GM19099 (cell line): ENCODE results near the gene TMEM150B.

ENCODE experiments used
- POLR2A ChIP-seq: IDR thresholded peaks from 3 replicates; pipeline ENCODE4 v1.6.1; 2011; ENCODE audit warnings: low read depth; ENCODE audit not compliant: insufficient read length; ENCODE audit errors: extremely low read depth

Gene TMEM150B, protein sequence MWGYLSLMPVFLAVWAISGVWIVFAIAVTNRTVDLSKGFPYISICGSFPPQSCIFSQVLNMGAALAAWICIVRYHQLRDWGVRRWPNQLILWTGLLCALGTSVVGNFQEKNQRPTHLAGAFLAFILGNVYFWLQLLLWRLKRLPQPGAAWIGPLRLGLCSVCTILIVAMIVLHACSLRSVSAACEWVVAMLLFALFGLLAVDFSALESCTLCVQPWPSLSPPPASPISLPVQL

DNA sequence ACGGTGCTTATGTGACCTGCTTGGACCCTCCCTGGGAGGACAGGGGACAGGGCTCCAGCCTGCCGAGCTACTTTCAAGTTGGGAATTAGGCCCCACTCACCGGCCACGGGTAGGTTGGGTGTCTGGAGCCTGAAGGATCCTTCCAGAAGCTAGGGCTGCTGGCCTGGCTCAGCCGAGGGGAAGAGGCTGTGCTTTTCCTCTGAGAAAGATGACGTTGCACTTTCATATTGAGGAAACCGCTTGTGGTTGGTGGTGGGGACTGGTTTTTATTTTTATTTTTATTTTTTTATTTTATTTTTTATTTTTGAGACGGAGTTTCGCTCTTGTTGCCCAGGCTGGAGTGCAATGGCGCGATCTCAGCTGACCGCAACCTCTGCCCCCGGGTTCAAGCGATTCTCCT is at the start of gene TMEM150B:
Gene TMEM150B (minus strand): TSS at position 170 of the 400 bp plus-strand sequence. CDS start 4,305 bp downstream, outside the sequence.
- TF ChIP-seq POLR2A = no peak

DNA sequence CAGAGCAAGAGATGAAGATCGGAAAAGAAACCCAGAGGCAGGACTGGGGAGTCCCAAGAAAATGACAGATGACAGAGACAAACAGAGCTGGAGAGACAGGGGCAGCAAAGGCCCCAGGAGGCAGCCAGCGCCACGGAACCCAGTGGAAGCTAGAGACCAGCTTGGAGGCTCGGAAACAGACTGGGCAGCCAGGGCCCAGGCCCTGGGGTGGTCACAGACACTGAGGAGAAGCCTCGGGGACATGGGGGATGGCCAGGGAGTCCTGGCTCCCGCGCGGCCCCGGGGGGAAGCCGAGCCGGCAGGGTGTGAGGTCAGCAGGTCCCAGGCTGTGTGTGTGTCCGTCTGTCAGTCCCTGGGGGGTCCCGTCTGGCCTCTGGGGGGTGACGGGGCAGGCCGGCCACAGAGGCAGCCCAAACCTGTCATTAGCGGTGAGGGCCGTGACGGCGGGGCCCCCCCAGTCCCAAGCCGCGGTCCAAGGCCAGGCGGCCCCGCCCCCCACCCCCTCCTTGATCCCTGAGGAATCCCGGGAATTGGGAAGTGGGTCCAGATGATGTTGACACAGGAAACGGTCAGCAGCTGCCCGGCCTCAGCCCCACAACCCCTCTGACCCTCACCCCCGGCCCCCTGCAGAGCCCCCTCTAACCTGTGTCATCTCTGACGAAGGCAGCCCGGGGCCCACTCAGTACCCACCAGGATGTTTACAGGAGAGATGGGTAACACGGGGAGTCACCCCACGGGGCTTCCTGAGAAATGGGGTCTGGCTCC is 49.0 kb upstream of the TMEM150B start:
- no peak for TF ChIP-seq POLR2A

DNA sequence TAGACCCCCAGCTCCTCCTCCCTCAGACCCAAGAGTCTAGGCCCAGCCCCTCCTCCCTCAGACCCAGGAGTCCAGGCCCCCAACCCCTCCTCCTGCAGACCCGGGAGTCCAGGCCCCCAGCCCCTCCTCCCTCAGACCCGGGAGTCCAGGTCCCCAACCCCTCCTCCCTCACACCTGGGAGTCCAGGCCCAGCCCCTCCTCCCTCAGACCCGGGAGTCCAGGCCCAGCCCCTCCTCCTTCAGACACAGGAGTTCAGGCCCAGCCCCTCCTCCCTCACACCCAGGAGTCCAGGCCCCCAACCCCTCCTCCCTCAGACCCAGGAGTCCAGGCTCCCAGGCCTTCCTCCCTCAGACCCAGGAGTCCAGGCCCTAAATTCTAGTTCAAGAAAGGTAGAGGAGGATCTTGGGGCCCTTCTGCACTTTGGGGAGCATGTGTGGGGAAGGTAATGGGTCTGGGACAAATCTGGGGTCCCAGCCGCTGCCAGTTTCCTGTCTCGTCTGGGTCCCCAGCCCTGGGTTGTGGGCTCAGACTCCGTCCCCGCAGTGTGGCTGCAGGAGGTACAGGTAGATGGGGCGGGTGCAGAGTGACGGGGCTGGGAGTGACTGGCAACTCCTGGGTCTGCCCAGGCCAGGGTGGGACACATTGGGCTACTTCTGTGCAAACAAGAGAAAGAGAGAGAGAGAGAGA is 48.3 kb upstream of the TMEM150B start:
- no peak for TF ChIP-seq POLR2A

DNA sequence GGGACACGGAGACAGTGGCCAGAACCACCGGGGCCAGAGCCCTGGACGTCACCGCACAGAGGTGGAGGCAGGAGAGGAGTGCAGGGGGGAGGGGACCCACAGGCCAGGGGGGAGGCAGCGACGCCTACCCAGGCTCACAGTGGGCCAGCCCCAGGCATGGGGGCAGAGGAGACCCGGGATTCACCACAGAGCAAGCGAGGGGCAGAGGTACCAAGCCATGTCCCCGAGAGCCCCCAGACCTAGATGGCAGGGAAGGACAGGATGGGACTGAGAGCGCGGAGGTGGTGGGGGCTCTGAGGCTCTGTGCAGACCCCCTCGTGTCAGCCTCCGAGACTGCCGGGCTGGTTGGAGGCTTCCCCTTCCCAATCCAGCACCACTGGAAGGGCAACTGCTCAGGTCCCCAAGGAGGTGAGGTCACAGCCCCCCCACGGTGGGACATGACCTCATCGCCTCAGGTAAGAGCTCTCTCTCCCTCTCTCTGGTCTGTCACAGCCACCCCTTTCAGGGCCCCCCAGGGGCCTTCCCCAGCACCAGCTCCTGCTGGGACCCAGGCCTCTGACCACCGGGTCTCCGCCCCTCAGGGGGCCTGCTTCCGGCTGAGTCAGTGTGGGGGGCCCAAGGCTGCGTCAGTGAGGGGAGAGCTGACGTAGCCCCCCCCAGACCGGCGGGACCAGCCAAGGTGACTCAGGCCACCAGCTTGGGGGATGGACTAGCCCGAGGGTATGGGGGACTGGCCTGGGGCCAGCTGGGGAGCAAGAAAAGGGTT is 47.4 kb upstream of the TMEM150B start:
- TF ChIP-seq POLR2A = no peak

DNA sequence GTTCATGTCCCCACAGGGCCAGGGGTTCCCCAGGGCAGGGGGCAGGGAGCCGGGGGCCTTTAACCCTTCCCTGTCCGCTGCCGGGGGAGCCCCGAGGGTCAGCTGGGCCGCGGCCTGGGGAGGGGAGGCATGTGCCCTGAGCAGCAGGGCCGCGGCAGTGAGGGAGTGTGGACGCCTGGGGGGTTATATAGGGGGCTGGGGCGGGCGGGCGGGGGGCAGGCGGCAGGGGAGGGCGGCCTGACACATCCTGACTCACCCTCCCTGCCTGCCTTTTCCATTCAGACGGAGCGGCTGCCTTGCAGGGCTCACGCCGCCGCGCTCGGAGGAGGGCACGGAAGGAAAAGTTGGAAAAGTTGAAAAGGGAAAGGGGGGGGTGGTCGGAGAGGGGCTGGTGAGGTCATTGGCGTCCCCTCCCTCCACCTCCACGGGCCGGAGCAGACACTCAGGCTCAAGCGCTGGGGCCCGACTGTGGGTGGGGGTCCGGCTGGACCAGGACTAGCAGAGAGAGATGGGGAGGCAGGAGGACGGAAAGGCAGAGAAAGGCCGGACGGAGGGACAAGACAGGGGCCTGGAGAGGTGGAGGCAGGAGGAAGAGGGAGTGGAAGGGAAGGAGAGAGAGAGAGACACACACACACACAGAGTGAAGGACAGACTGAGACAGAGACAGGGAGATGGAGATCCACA is 45.3 kb upstream of the TMEM150B start, which contains the start of gene IL11:
Gene IL11 (minus strand): TSS at position 159 of the 684 bp plus-strand sequence. CDS start 153 bp downstream, at position 6.
- no peak for TF ChIP-seq POLR2A

DNA sequence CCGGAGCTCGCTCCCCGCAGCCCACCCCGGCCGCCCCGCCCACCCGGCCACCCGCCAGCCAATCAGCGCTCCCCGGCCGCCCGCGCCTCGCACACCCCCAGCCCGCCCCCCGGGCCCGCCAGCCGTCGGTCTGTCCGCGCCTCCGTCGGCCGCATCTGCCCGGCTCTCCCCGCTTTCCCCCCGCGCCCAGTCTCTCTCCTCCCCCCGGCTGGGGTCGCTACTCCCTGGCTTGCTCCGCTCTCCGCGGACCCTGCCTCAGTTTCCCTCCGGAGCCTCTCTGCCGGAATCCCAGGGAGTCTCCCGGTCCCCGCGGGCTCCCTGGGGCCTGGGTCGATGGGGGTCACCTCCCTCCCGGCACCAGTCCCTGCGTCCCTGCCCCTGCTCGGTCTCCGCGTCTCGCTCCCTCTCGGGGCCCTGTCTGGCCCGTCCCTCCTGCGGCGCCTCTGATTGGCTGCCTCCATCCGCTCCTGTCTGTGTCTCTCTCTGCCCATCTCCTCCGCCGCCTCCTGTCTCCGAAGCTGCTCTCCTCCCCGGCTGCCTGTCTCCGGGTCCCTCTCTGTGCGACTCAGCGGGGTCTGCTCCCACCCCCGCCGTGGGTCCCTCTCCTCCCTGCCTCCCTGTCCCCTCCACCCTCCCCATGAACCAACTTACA is 44.6 kb upstream of the TMEM150B start:
- TF ChIP-seq POLR2A = no peak

DNA sequence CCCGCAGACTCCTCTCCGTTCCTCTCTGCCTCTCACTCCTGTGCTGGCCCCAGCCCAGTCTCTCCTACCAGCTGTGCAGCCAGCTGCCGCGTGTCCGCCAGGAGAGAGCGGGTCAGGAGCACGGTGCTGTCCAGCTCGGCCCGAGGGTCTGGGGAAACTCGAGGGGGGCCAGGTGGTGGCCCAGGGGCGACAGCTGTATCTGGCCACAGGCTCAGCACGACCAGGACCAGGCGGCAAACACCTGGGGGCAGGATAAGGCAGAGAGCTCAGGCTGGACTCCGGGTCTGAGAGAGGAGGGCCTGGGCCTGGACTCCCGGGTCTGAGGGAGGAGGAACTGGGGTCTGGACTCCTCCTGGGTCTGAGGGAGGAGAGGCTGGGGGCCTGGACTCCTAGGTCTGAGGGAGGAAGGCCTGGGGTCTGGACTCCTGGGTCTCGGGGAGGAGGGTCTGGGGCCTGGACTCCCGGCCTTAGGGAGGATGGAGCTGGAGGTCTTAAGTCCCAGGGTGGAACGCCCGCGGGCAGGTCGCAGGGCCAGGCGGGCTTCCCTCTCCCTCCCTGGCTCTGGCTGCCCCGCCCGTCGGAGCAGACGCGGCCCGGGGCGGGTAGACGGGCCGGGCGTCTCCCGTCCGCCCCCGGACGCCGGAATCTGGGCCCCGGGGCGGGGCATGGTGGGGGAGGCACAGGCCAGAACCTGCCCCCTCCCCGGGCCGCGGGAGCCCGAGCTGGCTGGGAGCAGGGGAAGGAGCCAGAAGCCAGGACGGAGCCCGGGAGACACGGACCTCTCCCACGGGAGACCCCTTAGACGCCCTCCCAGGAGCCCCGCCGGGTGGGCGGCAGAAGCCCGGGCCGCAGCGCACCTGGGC is 43.8 kb upstream of the TMEM150B start:
- no peak for TF ChIP-seq POLR2A

DNA sequence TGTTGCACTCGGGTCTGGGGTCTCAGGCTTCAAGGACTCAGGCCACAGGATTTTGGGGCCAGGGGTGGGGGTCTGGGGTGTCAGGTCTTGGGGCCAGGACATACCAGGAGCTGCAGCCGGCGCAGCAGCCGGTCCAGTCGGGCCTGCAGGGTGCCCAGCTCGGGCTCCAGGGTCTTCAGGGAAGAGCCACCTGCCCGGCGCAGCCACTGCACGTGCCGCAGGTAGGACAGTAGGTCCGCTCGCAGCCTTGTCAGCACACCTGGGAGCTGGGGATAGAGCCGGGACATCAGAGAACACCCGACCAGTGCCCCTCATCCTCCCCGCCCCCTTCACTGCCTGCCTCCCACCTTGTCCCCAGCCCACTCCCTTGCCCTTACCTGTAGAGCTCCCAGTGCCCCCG is 43.0 kb upstream of the TMEM150B start:
- TF ChIP-seq POLR2A = no peak

DNA sequence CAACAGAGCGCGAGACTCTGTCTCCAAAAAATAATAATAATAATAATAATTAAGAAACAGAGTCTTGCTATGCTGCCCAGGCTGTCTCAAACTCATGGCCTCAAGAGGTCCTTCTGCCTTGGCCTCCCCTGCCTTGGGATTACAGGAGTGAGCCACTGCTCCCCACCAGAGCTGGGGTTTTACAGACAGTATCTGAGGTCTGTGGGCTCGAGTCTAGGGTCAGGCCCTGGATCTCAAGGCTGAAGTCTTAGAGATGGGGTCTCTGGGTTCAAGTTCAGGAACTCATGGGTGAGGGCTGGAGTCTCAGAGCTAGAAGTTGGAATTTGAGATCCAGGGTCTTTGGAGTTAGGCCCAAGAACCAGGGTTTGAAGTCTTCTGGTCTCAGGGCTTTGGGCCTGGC is 41.6 kb upstream of the TMEM150B start:
- TF ChIP-seq POLR2A = no peak

DNA sequence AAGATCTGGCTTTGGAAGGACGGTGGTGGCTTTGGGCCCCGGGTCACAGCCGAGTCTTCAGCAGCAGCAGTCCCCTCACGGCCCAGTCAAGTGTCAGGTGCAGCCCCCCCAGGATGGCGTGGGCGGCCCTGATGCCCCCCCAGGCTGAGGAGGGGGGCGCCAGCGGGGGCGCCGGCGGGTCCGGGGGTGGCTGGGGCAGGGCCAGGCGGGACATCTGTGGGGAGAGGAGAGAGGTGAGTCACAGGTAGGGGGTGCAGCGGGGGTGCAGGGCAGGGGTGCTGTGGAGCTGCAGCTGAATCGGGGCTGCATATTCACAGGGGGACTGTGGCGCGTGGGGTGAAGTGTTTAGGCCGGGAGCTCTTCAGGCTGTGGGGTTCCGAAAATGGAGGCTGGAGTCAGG is 40.8 kb upstream of the TMEM150B start:
- TF ChIP-seq POLR2A = no peak

DNA sequence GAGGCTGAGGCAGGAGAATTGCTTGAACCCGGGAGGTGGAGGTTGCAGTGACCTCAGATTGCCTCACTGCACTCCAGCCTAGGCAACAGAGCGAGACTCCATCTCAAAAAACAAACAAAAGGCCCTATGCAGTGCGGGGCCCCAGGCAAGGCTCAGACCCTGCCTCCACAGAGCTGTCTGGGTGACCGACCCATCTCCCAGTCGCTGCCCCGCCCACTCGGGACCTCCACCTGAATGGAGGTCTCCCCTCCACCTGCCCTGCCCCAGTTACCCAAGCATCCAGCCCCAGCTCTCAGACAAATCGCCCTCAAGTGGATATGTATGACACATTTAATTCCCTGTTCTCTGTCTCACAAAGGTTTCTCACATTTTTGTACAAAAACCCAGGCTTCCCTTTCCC is 40.1 kb upstream of the TMEM150B start:
- no peak for TF ChIP-seq POLR2A

DNA sequence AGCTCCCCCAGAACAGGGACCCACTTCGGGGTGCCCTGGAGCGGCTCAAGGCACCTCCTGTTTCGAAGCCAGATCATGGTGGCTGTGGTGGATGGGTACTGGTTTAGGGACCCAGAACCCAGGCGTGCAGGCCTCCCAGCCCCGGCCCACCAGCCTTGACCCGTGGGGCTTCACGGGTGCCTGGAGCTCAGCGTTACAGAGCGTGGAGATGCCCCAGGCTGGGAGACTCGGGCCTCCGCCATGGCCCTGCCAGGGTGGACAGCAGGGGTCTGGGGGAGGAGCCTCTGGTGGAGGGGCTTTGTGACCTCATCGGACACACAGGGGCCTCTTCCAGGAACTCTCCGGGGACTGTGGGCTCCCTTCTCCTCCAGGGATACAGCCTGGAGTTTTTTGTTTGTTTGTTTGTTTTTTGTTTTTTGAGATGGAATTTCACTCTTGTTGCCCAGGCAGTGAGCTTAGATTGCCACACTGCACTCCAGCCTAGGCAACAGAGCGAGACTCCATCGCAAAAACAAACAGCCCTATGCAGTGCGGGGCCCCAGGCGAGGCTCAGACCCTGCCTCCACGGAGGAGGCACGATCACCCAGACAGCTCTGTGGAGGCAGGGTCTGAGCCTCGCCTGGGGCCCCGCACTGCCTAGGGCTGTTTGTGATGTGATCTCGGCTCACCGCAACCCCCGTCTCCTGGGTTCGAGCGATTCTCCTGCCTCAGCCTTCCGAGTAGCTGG is 38.0 kb upstream of the TMEM150B start, which contains the start of gene GARIN5B:
Gene GARIN5B (minus strand): TSS at position 271 of the 727 bp plus-strand sequence. CDS start 194 bp downstream, at position 77.
- no peak for TF ChIP-seq POLR2A
